GM10248 (cell line): Measurements from ENCODE around the gene CACNA1B.

ENCODE experiments used
- CTCF ChIA-PET: fragments of 300-600 bp; sonication (Branson Sonifier 250); formaldehyde crosslinking; extraction: SDS; loops from one replicate; lab custom pipeline; 2021; ENCODE audit warnings: antibody characterized with exemption; lab: Yijun Ruan, JAX
- POLR2A ChIA-PET: fragments of 350-650 bp; sonication (Branson Sonifier 250); formaldehyde crosslinking; extraction: SDS; loops from one replicate; lab custom pipeline; 2020; ENCODE audit warnings: antibody characterized with exemption; lab: Yijun Ruan, JAX
- DNase-seq: peaks from one replicate; pipeline ENCODE4 v3.0.0; 2012; ENCODE audit errors: extremely low spot score
- TF ChIP-seq, protein P1 (sequence below): IDR thresholded peaks from 2 replicates; pipeline ENCODE4 v1.5.1; 2012; ENCODE audit warnings: mild to moderate bottlenecking, low read depth; ENCODE audit errors: extremely low read depth, missing control alignments, control extremely low read depth

Gene CACNA1B

DNA sequence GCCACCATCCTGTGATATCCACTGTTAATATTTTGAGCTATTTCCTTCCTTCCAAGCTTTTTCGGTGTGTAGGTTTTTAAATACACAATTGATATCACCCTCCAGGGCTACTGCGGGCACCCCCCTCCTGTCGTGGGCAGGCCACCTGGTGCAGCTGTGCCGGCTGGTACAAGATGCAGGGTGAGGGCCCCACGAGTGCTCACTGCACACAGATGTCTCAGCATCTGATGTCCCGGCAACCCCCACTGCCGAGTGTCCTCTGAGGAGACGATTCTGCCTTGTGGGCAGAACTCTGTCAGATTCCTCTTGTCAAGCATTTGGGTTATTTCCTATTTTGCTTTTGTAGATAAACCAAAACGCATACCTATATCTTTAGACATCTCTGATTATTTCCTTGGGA lies 25.1 kb downstream of the CACNA1B start:
- CTCF ChIA-PET = interaction anchor here (0.9 kb wide), 1 partner anchor 35 kb away, joined by 3 read pairs; no protein-coding TSS in a partner anchor
- TF ChIP-seq, protein P1, sequence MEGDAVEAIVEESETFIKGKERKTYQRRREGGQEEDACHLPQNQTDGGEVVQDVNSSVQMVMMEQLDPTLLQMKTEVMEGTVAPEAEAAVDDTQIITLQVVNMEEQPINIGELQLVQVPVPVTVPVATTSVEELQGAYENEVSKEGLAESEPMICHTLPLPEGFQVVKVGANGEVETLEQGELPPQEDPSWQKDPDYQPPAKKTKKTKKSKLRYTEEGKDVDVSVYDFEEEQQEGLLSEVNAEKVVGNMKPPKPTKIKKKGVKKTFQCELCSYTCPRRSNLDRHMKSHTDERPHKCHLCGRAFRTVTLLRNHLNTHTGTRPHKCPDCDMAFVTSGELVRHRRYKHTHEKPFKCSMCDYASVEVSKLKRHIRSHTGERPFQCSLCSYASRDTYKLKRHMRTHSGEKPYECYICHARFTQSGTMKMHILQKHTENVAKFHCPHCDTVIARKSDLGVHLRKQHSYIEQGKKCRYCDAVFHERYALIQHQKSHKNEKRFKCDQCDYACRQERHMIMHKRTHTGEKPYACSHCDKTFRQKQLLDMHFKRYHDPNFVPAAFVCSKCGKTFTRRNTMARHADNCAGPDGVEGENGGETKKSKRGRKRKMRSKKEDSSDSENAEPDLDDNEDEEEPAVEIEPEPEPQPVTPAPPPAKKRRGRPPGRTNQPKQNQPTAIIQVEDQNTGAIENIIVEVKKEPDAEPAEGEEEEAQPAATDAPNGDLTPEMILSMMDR = no peak
- no peak for DNase-seq
- POLR2A ChIA-PET = no interaction called here

DNA sequence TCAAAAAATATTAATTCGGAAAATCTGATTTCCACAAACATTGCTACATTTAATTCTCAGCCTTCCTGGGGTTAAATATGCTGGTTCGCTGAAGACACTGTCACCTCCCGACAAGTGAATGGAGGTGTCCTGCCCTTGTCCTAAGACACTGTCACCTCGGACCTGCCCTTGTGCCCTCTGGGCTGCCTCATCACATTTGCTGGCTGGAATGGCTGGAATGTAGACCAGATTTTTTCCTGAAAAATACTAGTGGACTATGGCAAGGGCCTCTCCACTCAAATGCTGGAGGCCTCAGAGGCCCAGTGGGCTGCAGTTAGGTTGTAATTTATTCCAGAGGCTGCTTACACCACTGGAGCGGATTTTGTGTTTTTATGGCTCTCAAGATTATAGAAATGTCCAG lies 28.2 kb downstream of the CACNA1B start:
- DNase-seq = no peak
- CTCF ChIA-PET = no interaction called here
- POLR2A ChIA-PET = no interaction called here
- TF ChIP-seq, protein P1 = no peak

GRCh38 chr9:137907776-137908175 lies 30.2 kb downstream of the CACNA1B start:
- ChIA-PET CTCF (no interaction called here), POLR2A (no interaction called here)
- TF ChIP-seq, protein P1 = no peak
- no peak for DNase-seq

- TF ChIP-seq, protein P1 = no peak
- no peak for DNase-seq
- ChIA-PET CTCF (no interaction called here), POLR2A (no interaction called here)
Measured at GRCh38 chr9:137912671-137913070, 35.1 kb downstream of the CACNA1B start.

GRCh38 chr9:137913132-137913531 lies 35.5 kb downstream of the CACNA1B start:
- no peak for DNase-seq
- POLR2A ChIA-PET = no interaction called here
- CTCF ChIA-PET = no interaction called here
- TF ChIP-seq, protein P1 = no peak

- POLR2A ChIA-PET = no interaction called here
- CTCF ChIA-PET = no interaction called here
Measured at GRCh38 chr9:137913771-137914767, 36.5 kb downstream of the CACNA1B start.

More at GRCh38 chr9:137913771-137914767, 36.5 kb downstream of the CACNA1B start:
- no peak for DNase-seq
- TF ChIP-seq, protein P1 = no peak
